ENCODE results near the gene TRMT11. TPM values are rescaled to one million over a fixed set of nuclear protein-coding genes. Genes with fewer than 3 reads are reported as not detected.

Gene TRMT11
- total RNA-seq, 1 experiment from 2014 or later, result 27.7 TPM

DNA sequence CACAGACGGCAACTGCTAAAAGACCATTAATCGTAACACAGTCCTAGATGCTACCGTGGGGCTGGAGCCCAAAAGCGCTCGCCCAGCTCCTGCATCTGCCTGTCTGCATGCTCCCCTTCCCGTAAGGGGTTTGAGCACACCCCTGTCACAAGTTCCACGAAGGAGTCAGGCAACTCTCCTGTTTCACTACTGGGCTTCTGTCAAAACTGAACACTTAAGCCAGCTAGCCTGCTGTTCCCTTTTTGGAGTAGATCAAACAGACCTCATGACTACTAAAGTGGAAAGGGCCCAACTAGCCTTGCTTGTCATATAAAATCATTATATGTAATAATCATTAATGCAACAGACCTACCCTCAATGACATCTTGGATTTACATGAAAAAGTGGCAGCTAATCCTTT, 61.3 kb downstream of the TRMT11 start:
- CTCF ChIA-PET, result no interaction called here
- Mint-ChIP-seq H3K27me3 (ENCODE audit: unreplicated experiment) (no peaks in the 10 kb centered on the region), H3K4me1 (ENCODE audit: low read depth, unreplicated experiment) (no peaks in the 10 kb centered on the region), H3K36me3 (ENCODE audit: insufficient read depth, unreplicated experiment) (peaks cover 8% of the 10 kb centered on the region), H3K9me3 (ENCODE audit: low read depth, unreplicated experiment) (no peaks in the 10 kb centered on the region), H3K27ac (ENCODE audit: unreplicated experiment) (no peak overlapping the region), H3K4me3 (ENCODE audit: low read depth, unreplicated experiment) (no peak overlapping the region)
- no peak for TF ChIP-seq CTCF (IDR thresholded peaks at IDR 0.05; ENCODE audit: unreplicated experiment)
- no TSS peak for BruUV-seq (replicated peaks)
- DNase-seq, result no peak
- intact Hi-C loops (cut with micrococcal nuclease; ENCODE audit: unreplicated experiment), result no loop called here

GRCh38 chr6:126048635-126049034, 62.3 kb downstream of the TRMT11 start:
- Mint-ChIP-seq H3K27me3 (ENCODE audit: unreplicated experiment) (no peaks in the 10 kb centered on the region), H3K27ac (ENCODE audit: unreplicated experiment) (no peak overlapping the region), H3K4me1 (ENCODE audit: low read depth, unreplicated experiment) (no peaks in the 10 kb centered on the region), H3K36me3 (ENCODE audit: insufficient read depth, unreplicated experiment) (peaks cover 6% of the 10 kb centered on the region), H3K4me3 (ENCODE audit: low read depth, unreplicated experiment) (no peak overlapping the region), H3K9me3 (ENCODE audit: low read depth, unreplicated experiment) (no peaks in the 10 kb centered on the region)
- BruUV-seq (replicated peaks), result no TSS peak
- intact Hi-C loops (cut with micrococcal nuclease; ENCODE audit: unreplicated experiment), result no loop called here
- no peak for DNase-seq
- CTCF ChIA-PET, result interaction anchor here (0.5 kb wide), 1 partner anchor 143 kb away, joined by 3 read pairs; no protein-coding TSS in a partner anchor
- TF ChIP-seq CTCF (IDR thresholded peaks at IDR 0.05; ENCODE audit: unreplicated experiment), result no peak

DNA sequence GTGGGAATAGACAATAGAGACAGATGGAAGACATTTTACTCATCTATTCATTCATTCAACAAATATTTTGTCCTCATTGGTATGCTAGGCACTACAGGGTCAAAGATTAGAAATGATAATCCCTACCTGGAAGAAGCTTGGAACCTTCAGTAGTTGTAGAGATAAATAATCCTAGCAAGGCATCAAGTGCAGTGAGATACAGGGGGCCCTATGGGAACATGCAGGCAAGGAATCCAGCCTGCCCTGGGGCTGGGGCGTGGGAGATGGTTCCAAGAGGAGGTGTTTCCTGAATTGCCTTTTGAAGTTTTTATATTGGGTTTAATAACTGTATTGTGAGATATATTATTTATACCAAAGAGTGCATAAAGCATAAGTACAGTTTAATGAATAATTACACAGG, 64.5 kb downstream of the TRMT11 start:
- no peak overlapping the region for H3K4me3 Mint-ChIP-seq (ENCODE audit: low read depth, unreplicated experiment)
- no TSS peak for BruUV-seq (replicated peaks)
- no peak for DNase-seq
- intact Hi-C loops (cut with micrococcal nuclease; ENCODE audit: unreplicated experiment), result no loop called here
- H3K9me3 Mint-ChIP-seq (ENCODE audit: low read depth, unreplicated experiment), result no peaks in the 10 kb centered on the region
- CTCF ChIA-PET, result no interaction called here
- peaks cover 12% of the 10 kb centered on the region for H3K36me3 Mint-ChIP-seq (ENCODE audit: insufficient read depth, unreplicated experiment)
- H3K27me3 Mint-ChIP-seq (ENCODE audit: unreplicated experiment), result no peaks in the 10 kb centered on the region
- no peak overlapping the region for H3K27ac Mint-ChIP-seq (ENCODE audit: unreplicated experiment)
- TF ChIP-seq CTCF (IDR thresholded peaks at IDR 0.05; ENCODE audit: unreplicated experiment), result no peak
- H3K4me1 Mint-ChIP-seq (ENCODE audit: low read depth, unreplicated experiment), result no peaks in the 10 kb centered on the region

DNA sequence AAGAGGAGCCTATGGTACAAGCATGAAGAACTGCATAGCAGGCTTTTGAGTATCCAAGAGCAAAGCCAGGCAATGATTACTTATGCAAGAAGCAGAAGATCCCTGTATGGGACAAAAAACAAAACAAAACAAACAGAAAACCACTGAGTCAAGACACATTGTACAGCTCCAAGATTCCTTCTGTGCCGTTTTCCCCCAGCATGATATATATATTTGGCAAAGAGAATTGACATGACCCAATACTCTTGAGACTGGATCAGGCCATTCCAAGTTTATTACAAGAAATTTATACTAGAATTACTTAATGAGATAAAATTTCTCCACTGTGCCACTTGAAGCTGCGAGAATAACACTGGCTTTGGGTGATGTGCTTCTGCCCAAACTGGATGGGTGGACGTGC, 65.5 kb downstream of the TRMT11 start:
- no peaks in the 10 kb centered on the region for H3K9me3 Mint-ChIP-seq (ENCODE audit: low read depth, unreplicated experiment)

More for the DNA sequence above, 65.5 kb downstream of the TRMT11 start:
- no peaks in the 10 kb centered on the region for H3K27me3 Mint-ChIP-seq (ENCODE audit: unreplicated experiment)
- H3K4me3 Mint-ChIP-seq (ENCODE audit: low read depth, unreplicated experiment), result no peak overlapping the region
- H3K4me1 Mint-ChIP-seq (ENCODE audit: low read depth, unreplicated experiment), result no peaks in the 10 kb centered on the region
- BruUV-seq (replicated peaks), result no TSS peak
- no peak for TF ChIP-seq CTCF (IDR thresholded peaks at IDR 0.05; ENCODE audit: unreplicated experiment)
- H3K36me3 Mint-ChIP-seq (ENCODE audit: insufficient read depth, unreplicated experiment), result peaks cover 12% of the 10 kb centered on the region
- no peak overlapping the region for H3K27ac Mint-ChIP-seq (ENCODE audit: unreplicated experiment)
- no peak for DNase-seq
- CTCF ChIA-PET, result no interaction called here
- intact Hi-C loops (cut with micrococcal nuclease; ENCODE audit: unreplicated experiment), result no loop called here
